Transverse colon (tissue), 4 donors: Measurements from ENCODE around the gene GCNT2. TPM values are rescaled to one million over a fixed set of nuclear protein-coding genes. Genes with fewer than 3 reads are reported as not detected.
"Not testable (repeated sequence)": the region's sequence is repeated elsewhere in the genome, so short reads cannot be mapped to it uniquely, and the experiment has no call there.

Experiments
- DNase-seq: peaks from one replicate; pipeline ENCODE4 v3.0.0-alpha.2; 2019
- H3K27ac ChIP-seq, 4 donors: fragments of 200-600 bp; sonication (generic); 2 replicates each; pipeline ENCODE4 v1.5.1; 2016 to 2018; ENCODE audit warnings: inconsistent platforms in 4 of 4
- H3K27me3 ChIP-seq: fragments of 200-600 bp; sonication (generic); 2 replicates; pipeline ENCODE4 v1.5.1; 2017; ENCODE audit warnings: inconsistent platforms
- H3K36me3 ChIP-seq, 4 donors: fragments of 200-600 bp; sonication (generic); 2 replicates each; pipeline ENCODE4 v1.5.1; 2017 to 2019; ENCODE audit warnings: inconsistent platforms in 4 of 4
- H3K4me1 ChIP-seq, 4 donors: fragments of 200-600 bp; sonication (generic); 2 replicates each; pipeline ENCODE4 v1.5.1; 2017 to 2020; ENCODE audit warnings: inconsistent platforms in 4 of 4
- H3K4me3 ChIP-seq, 4 donors: fragments of 200-600 bp; sonication (generic); 1 replicate in 1 of 4; 2 replicates in 3 of 4; pipeline versions ENCODE4 v1.5.1 to v1.6.1; 2017 to 2019; ENCODE audit warnings: inconsistent platforms in 4 of 4
- H3K9me3 ChIP-seq, 2 donors: fragments of 200-600 bp; sonication (generic); 2 replicates each; pipeline ENCODE4 v1.5.1; 2017 to 2019; ENCODE audit warnings: inconsistent platforms in 2 of 2
- EP300 ChIP-seq: sonication (generic); formaldehyde crosslinking; IDR thresholded peaks from one replicate; pipeline ENCODE4 v1.6.1; 2017; ENCODE audit warnings: antibody characterized with exemption, low read depth
- POLR2A ChIP-seq: fragments of 450-650 bp; IDR thresholded peaks from one replicate; pipeline ENCODE4 v1.6.1; 2016; ENCODE audit warnings: antibody characterized with exemption, mild to moderate bottlenecking, moderate library complexity
- POLR2AphosphoS5 ChIP-seq, 3 donors: sonication (generic); formaldehyde crosslinking; IDR thresholded peaks; one replicate each; pipeline ENCODE4 v1.6.1; 2016; ENCODE audit warnings: antibody characterized with exemption in 3 of 3
- WGBS, 2 donors: methylation state at CpG; one replicate each; pipeline ENCODE4 v1.1.5; 2018; ENCODE audit warnings: low coverage in 1 of 2; 5-methylcytosine and 5-hydroxymethylcytosine counted together
- in situ Hi-C, 4 donors: fragments of 200-750 bp; cut with MboI; loops; one replicate each; pipeline versions ENCODE4 v1.15.0 to v1.15.1; 2017; ENCODE audit warnings: low sequenced_read_pairs in 3 of 4, low pct_ligation_motif_present in 1 of 4, low pct_unique_long_range_greater_than_20kb in 1 of 4
- intact Hi-C: fragments of 100-400 bp; cut with DNase I; formaldehyde crosslinking; loops from one replicate; pipeline ENCODE4 v1.15.1; 2023; ENCODE audit warnings: low total_unique reads
- total RNA-seq, 4 donors: library from RNA; depleted of rRNA; stranded (reverse); fragments of >200 nt; gene quantifications; one replicate each; pipeline ENCODE4 v1.1.0, GENCODE V29; 2016
- TF ChIP-seq, protein P1 (sequence below), 5 experiments: fragments of 200-600 bp in 3 of 5; fragments of 450-650 bp in 2 of 5; sonication (generic) in 3 of 5; IDR thresholded peaks; 1 replicate in 2 of 5; 2 replicates in 3 of 5; pipeline ENCODE4 v1.5.1; 2016 to 2017; ENCODE audit warnings: antibody characterized with exemption in 5 of 5, inconsistent platforms in 3 of 5, mild to moderate bottlenecking in 2 of 5, moderate library complexity in 1 of 5

Gene GCNT2
- total RNA-seq, 4 donors from 2014 or later, result 18.7 to 53.4 (median 31.3) TPM

DNA sequence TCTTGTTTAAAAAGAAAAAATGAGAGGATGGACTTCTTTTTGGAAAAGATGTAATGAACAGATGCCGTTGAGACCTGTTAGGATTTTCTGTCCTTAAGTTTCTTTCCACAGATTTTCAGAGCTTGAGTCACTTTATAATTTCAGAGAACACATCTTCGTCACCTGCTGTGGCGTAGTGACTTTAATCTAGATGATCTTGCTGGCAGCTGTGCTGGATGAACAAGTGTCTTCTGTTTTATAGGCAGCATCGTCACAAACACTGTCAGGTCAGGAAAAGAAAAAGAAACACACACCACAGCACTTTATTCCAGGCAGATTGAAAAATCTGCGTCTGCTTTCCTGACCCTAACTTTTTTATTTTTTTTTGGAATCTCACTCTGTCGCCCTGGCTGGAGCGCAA, 35.7 kb upstream of the GCNT2 start:
- 64 to 72% methylated on average over 7 of the region's 7 CpGs for WGBS, 2 donors
- H3K9me3 ChIP-seq, result no peaks in the 10 kb centered on the region
- no peak overlapping the region for H3K27ac ChIP-seq
- no peaks in the 10 kb centered on the region for H3K4me1 ChIP-seq
- H3K4me3 ChIP-seq, result no peak overlapping the region
- no peaks in the 10 kb centered on the region for H3K36me3 ChIP-seq
- in situ Hi-C loops (loop anchor here (25.0 kb wide), 2 partner anchors 302 to 577 kb away; no protein-coding TSS in a partner anchor), intact Hi-C loops (no loop called here)
- TF ChIP-seq, protein P1, sequence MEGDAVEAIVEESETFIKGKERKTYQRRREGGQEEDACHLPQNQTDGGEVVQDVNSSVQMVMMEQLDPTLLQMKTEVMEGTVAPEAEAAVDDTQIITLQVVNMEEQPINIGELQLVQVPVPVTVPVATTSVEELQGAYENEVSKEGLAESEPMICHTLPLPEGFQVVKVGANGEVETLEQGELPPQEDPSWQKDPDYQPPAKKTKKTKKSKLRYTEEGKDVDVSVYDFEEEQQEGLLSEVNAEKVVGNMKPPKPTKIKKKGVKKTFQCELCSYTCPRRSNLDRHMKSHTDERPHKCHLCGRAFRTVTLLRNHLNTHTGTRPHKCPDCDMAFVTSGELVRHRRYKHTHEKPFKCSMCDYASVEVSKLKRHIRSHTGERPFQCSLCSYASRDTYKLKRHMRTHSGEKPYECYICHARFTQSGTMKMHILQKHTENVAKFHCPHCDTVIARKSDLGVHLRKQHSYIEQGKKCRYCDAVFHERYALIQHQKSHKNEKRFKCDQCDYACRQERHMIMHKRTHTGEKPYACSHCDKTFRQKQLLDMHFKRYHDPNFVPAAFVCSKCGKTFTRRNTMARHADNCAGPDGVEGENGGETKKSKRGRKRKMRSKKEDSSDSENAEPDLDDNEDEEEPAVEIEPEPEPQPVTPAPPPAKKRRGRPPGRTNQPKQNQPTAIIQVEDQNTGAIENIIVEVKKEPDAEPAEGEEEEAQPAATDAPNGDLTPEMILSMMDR (IDR thresholded peaks at IDR 0.05), result no peak
- TF ChIP-seq POLR2A (no peak), POLR2AphosphoS5 (IDR thresholded peaks at IDR 0.05) (no peak), EP300 (no peak)
- no peak for DNase-seq
- H3K27me3 ChIP-seq, result no peaks in the 10 kb centered on the region

DNA sequence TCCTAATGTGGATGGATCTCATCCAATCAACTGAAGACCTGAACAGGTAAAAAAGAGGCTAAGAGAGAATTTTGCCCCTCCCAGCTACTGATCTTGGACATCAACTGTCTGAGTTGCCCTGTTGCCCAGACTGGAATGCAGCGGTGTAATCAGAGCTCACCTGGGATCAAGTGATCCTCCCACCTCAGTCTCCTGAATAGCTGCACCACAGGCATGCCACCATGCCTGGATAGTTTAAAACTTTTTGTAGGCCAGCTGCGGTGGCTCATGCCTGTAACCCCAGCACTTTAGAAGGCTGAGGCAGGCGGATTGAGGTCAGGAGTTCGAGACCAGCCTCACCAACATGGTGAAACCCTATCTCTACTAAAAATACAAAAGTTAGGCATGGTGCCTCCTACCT, 34.9 kb upstream of the GCNT2 start:
- Histone ChIP-seq H3K4me3 (no peak overlapping the region), H3K27ac (no peak overlapping the region), H3K27me3 (no peaks in the 10 kb centered on the region), H3K36me3 (no peaks in the 10 kb centered on the region), H3K9me3 (no peaks in the 10 kb centered on the region), H3K4me1 (no peaks in the 10 kb centered on the region)
- intact Hi-C loops, result no loop called here
- TF ChIP-seq EP300, result no peak
- TF ChIP-seq, protein P1 (IDR thresholded peaks at IDR 0.05), result no peak
- no peak for TF ChIP-seq POLR2A
- no peak for TF ChIP-seq POLR2AphosphoS5 (IDR thresholded peaks at IDR 0.05)
- 89% methylated on average over 4 of the region's 4 CpGs; no CpG with 5 or more reads in 1 of the 2 donors for WGBS, 2 donors
- in situ Hi-C loops, result loop anchor here (25.0 kb wide), 2 partner anchors 301 to 576 kb away; no protein-coding TSS in a partner anchor
- no peak for DNase-seq

- H3K9me3 ChIP-seq, H3K4me3 ChIP-seq, DNase-seq, intact Hi-C loops, H3K27ac ChIP-seq, H3K27me3 ChIP-seq, H3K36me3 ChIP-seq, H3K4me1 ChIP-seq: not testable (repeated sequence)
- in situ Hi-C loops, result loop anchor here (25.0 kb wide), 2 partner anchors 300 to 575 kb away; no protein-coding TSS in a partner anchor
- 62% methylated on average over 6 of the region's 9 CpGs; no CpG with 5 or more reads in 1 of the 2 donors for WGBS, 2 donors
These were observed 34.1 kb upstream of the GCNT2 start for GRCh38 chr6:10486944-10487588.

DNA sequence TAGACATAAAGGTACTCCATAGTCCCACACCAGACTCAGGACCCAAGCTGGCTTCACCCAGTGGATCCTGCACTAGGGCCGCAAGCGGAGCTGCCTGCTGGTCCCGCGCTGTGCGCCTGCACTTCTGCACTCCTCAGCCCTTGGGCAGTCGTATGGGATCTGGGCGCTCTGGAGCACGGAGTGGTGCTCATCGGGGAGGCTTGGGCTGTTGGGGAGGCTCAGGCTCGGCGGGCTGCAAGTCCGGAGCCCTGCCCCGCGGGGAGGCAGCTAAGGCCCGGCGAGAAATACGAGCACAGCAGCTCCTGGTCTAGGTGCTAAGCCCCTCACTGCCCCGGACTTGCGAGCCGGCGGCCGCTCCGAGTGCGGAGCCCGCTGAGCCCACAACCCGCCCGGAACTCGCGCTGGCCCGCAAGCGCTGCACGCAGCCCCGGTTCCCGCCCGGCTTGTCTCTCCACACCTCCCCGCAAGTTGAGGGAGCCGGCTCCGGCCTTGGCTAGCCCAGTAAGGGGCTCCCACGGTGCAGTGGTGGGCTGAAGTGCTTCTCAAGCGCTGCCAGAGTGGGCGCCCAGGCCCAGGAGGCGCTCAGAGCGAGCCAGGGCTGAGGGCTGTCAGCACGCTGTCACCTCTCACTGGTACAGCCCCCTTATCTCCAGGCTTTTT, 33.4 kb upstream of the GCNT2 start:
- no peaks in the 10 kb centered on the region for H3K4me1 ChIP-seq
- H3K9me3 ChIP-seq, result no peaks in the 10 kb centered on the region
- TF ChIP-seq POLR2A, result no peak
- TF ChIP-seq, protein P1 (IDR thresholded peaks at IDR 0.05), result no peak
- no peak for TF ChIP-seq EP300
- TF ChIP-seq POLR2AphosphoS5 (IDR thresholded peaks at IDR 0.05), result no peak
- H3K36me3 ChIP-seq, result no peaks in the 10 kb centered on the region
- H3K27me3 ChIP-seq, result no peaks in the 10 kb centered on the region
- H3K27ac ChIP-seq, result no peak overlapping the region
- no peak overlapping the region for H3K4me3 ChIP-seq
- in situ Hi-C loops (loop anchor here (25.0 kb wide), 2 partner anchors 300 to 575 kb away; no protein-coding TSS in a partner anchor), intact Hi-C loops (no loop called here)
- 70 to 91% methylated on average over 2 to 41 of the region's 44 CpGs for WGBS, 2 donors
- no peak for DNase-seq
